Gastroesophageal sphincter (tissue), 4 donors: Measurements from ENCODE around the gene POLN. TPM values are rescaled to one million over a fixed set of nuclear protein-coding genes. Genes with fewer than 3 reads are reported as not detected.

Experiments used
- ATAC-seq: fragments of 150-250 bp; one replicate; pipeline ENCODE4 v1.9.1; 2016; ENCODE audit warnings: mild to moderate bottlenecking, moderate library complexity
- H3K27ac ChIP-seq, 4 donors: fragments of 200-600 bp; sonication (generic) in 3 of 4; 1 replicate in 3 of 4; 2 replicates in 1 of 4; pipeline ENCODE4 v1.5.1; 2016 to 2019
- H3K27me3 ChIP-seq: fragments of 200-600 bp; sonication (generic); one replicate; pipeline ENCODE4 v1.5.1; 2019
- H3K36me3 ChIP-seq, 2 donors: fragments of 200-600 bp; sonication (generic); one replicate each; pipeline ENCODE4 v1.5.1; 2019; ENCODE audit warnings: control low read depth in 1 of 2
- H3K4me1 ChIP-seq, 3 donors: fragments of 200-600 bp; sonication (generic); 1 replicate in 2 of 3; 2 replicates in 1 of 3; pipeline ENCODE4 v1.5.1; 2016 to 2019; ENCODE audit warnings: control low read depth in 2 of 3
- H3K4me3 ChIP-seq, 2 donors: fragments of 200-600 bp; sonication (generic); one replicate each; pipeline ENCODE4 v1.5.1; 2019; ENCODE audit warnings: mild to moderate bottlenecking in 1 of 2, moderate library complexity in 1 of 2
- H3K9me3 ChIP-seq, 3 donors: fragments of 200-600 bp; sonication (generic); one replicate each; pipeline ENCODE4 v1.5.1; 2017 to 2019; ENCODE audit warnings: control low read depth in 2 of 3
- CTCF ChIP-seq, 4 experiments: fragments of 200-600 bp in 2 of 4; fragments of 450-650 bp in 2 of 4; sonication (generic) in 1 of 4; IDR thresholded peaks; one replicate each; pipeline ENCODE4 v1.5.1; 2017 to 2019; ENCODE audit warnings: antibody characterized with exemption in 4 of 4, mild to moderate bottlenecking in 2 of 4, moderate library complexity in 2 of 4
- EP300 ChIP-seq: sonication (generic); formaldehyde crosslinking; IDR thresholded peaks from one replicate; pipeline ENCODE4 v1.6.1; 2017; ENCODE audit warnings: antibody characterized with exemption, mild to moderate bottlenecking
- POLR2A ChIP-seq, 2 donors: fragments of 450-650 bp; IDR thresholded peaks; one replicate each; pipeline ENCODE4 v1.6.1; 2017; ENCODE audit warnings: antibody characterized with exemption in 2 of 2, mild to moderate bottlenecking in 2 of 2, moderate library complexity in 1 of 2
- POLR2AphosphoS5 ChIP-seq: sonication (generic); formaldehyde crosslinking; IDR thresholded peaks from one replicate; pipeline ENCODE4 v1.6.1; 2017; ENCODE audit warnings: antibody characterized with exemption
- WGBS, 2 donors: methylation state at CpG; one replicate each; pipeline ENCODE4 v1.1.5; 2018; ENCODE audit warnings: low coverage in 1 of 2; 5-methylcytosine and 5-hydroxymethylcytosine counted together
- total RNA-seq, 4 donors: library from RNA; depleted of rRNA; stranded (reverse); fragments of >200 nt; gene quantifications; one replicate each; pipeline ENCODE4 v1.1.0, GENCODE V29; 2016

The POLN gene
- total RNA-seq, 4 donors from 2014 or later = 1.5 to 4.6 (median 2.6) TPM

DNA sequence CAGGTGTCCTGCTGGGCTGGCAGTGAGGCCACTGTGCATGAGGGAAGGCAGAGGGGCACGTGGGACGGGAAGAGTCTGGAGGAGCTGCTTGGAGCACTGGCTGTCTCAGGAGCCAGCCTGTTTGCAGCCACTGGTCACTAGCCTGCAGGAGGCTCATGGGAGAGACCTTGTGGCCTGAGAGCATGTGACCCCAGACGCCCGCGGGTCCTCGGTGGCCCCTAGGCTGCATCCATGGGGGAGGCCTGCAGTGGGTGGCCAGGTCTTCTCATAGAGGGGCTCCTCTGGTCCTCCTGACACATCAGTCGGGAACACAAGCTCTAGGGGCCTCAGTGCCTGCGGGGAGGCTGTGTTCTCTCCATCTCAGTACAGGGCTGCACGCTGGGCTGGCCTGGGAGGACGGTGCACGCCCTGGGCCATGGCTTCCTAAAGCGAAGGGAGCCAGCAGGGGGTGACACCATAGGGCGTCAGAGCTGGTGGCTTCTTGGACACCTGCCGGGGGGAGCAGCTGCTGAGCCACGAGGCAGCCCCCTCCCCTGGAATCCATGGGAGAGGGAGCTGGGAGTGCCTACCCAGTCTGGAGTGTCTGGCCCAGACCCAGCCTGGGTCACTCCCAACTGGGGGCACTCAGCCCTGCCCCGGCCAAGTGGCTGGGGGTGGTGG, 170.5 kb downstream of the POLN start:
- H3K36me3 ChIP-seq = no peaks in the 10 kb centered on the region
- no peaks in the 10 kb centered on the region for H3K9me3 ChIP-seq
- TF ChIP-seq POLR2A (IDR thresholded peaks at IDR 0.05) (no peak), POLR2AphosphoS5 (no peak), CTCF (IDR thresholded peaks at IDR 0.05) (no peak), EP300 (no peak)
- ATAC-seq = no peak
- 40 to 50% methylated on average over 1 to 2 of the region's 16 CpGs for WGBS, 2 donors
- peaks cover 46% of the 10 kb centered on the region for H3K27me3 ChIP-seq
- H3K4me3 ChIP-seq = no peak overlapping the region
- H3K4me1 ChIP-seq = no peaks in the 10 kb centered on the region
- no peak overlapping the region for H3K27ac ChIP-seq

- Histone ChIP-seq H3K4me1 (no peaks in the 10 kb centered on the region), H3K27ac (no peak overlapping the region), H3K36me3 (no peaks in the 10 kb centered on the region), H3K9me3 (no peaks in the 10 kb centered on the region), H3K27me3 (peaks cover 53% of the 10 kb centered on the region), H3K4me3 (no peak overlapping the region)
- no peak for ATAC-seq
- TF ChIP-seq CTCF (IDR thresholded peaks at IDR 0.05) (no peak), POLR2AphosphoS5 (no peak), EP300 (no peak), POLR2A (IDR thresholded peaks at IDR 0.05) (no peak)
- WGBS, 2 donors = 40% methylated on average over 2 of the region's 22 CpGs; no CpG with 5 or more reads in 1 of the 2 donors
Observed at GRCh38 chr4:2070421-2071251, 171.3 kb downstream of the POLN start.

DNA sequence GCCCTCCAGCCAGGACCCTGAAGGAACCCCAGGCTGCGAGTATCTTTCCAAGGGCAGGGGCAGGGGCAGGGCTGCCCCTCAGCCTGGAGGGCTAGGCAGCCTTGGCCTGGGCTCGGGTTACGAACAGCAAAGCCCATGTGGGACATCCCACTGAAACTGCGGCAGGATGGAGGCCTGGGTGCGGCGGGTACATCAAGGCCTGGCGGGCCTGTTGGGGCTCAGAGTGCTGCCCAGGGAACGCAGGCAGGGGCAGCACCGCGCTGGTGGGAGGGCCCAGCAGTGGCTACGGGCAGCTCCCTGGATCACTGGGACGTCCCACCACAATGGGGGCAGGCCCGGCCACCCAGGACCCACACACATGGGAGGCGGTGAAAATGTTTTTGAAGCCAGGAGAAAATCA, 171.9 kb downstream of the POLN start:
- Histone ChIP-seq H3K4me1 (no peaks in the 10 kb centered on the region), H3K27me3 (peaks cover 60% of the 10 kb centered on the region), H3K36me3 (no peaks in the 10 kb centered on the region), H3K4me3 (no peak overlapping the region), H3K27ac (no peak overlapping the region), H3K9me3 (no peaks in the 10 kb centered on the region)
- ATAC-seq = no peak
- TF ChIP-seq EP300 (no peak), CTCF (IDR thresholded peaks at IDR 0.05) (no peak), POLR2AphosphoS5 (no peak)
- WGBS, 2 donors = no CpG with 5 or more reads among the region's 14 CpGs

GRCh38 chr4:2069161-2069971, 172.6 kb downstream of the POLN start:
- WGBS, 2 donors = 90% methylated on average over 2 of the region's 17 CpGs; no CpG with 5 or more reads in 1 of the 2 donors
- no peaks in the 10 kb centered on the region for H3K4me1 ChIP-seq
- H3K27me3 ChIP-seq = peaks cover 66% of the 10 kb centered on the region
- ATAC-seq = no peak
- TF ChIP-seq POLR2AphosphoS5 (no peak), CTCF (IDR thresholded peaks at IDR 0.05) (no peak), EP300 (no peak), POLR2A (IDR thresholded peaks at IDR 0.05) (no peak)
- no peak overlapping the region for H3K27ac ChIP-seq
- no peaks in the 10 kb centered on the region for H3K9me3 ChIP-seq
- H3K4me3 ChIP-seq = no peak overlapping the region
- H3K36me3 ChIP-seq = no peaks in the 10 kb centered on the region
